GM18873 (cell line): Measurements from ENCODE around the gene COQ8A.

ENCODE experiments used
- ATAC-seq: cut with Tn5 transposase; IDR thresholded peaks from one replicate; pipeline ENCODE4 v1.9.1; 2021; ENCODE audit warnings: mild to moderate bottlenecking, moderate library complexity, moderate number of reproducible peaks; ENCODE audit not compliant: unreplicated experiment, low FRiP score

Gene COQ8A

DNA sequence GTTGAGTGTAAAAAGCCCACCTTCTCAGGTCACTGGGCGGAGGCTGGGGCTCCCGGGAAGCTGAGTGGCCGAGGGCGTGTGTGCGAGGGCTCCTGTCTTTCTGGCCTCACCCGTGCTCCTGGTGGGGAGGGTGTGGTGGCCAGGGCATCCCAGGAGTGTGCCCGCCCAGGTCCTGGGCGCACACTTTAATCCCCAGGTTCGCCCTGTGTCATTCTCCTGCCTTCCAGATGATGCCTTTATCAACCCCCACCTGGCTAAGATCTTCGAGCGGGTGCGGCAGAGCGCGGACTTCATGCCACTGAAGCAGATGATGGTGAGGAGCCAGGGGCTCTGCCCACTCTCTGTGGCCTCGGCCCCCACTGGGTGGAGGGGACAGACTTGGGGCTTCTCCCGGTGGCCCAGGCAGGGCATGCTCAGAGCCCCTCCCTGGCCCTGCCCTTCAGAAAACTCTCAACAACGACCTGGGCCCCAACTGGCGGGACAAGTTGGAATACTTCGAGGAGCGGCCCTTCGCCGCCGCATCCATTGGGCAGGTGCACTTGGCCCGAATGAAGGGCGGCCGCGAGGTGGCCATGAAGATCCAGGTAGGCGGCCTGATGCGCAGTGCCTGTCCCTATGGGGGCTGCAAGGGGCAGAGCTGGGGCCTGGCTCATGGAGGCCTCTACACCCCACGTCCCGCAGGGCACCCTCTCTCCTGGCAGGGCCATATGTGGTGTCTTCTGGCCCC is 42.5 kb downstream of the COQ8A start:
- ATAC-seq = no peak

DNA sequence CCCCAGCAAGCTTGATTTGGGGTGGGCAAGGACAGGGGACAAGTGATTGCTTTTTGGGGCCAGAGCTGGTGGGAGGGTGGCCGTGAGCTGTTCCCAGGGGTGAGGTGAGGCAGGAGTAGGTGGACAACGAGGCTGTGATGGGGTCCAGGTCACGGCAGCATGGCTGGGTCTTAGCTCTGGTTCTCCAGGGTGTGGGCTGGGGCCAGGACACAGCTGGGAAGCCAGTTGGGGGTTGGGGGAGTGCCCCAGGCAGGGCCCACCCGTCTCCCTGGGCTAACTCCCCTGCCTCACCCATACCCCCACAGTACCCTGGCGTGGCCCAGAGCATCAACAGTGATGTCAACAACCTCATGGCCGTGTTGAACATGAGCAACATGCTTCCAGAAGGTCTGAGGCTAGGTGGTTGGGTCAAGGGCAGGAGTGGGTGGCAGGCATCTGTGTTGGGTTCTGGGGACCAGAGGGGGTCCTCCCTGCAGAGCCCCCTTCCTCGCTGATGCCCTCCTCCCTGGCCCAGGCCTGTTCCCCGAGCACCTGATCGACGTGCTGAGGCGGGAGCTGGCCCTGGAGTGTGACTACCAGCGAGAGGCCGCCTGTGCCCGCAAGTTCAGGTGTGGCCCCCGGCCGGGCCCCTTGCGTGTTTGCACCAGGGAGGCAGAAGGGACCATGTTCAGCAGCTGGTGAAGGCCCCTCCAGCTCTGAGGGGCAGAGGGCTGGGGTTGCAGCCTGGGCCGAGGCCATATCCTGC is 43.3 kb downstream of the COQ8A start:
- ATAC-seq = no peak

DNA sequence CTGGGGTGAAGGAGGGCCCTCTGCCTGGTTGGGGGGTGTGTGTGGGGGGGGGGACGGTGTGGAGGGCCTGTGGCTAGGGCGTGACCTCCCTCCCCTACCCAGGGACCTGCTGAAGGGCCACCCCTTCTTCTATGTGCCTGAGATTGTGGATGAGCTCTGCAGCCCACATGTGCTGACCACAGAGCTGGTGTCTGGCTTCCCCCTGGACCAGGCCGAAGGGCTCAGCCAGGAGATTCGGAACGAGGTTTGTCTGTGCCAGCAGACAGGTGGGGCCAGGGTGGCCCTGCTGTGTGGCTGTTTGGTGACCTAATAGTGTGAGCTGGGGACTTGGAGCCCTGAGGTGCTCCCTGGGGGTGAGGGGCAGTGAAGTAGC is 43.9 kb downstream of the COQ8A start:
- no peak for ATAC-seq

DNA sequence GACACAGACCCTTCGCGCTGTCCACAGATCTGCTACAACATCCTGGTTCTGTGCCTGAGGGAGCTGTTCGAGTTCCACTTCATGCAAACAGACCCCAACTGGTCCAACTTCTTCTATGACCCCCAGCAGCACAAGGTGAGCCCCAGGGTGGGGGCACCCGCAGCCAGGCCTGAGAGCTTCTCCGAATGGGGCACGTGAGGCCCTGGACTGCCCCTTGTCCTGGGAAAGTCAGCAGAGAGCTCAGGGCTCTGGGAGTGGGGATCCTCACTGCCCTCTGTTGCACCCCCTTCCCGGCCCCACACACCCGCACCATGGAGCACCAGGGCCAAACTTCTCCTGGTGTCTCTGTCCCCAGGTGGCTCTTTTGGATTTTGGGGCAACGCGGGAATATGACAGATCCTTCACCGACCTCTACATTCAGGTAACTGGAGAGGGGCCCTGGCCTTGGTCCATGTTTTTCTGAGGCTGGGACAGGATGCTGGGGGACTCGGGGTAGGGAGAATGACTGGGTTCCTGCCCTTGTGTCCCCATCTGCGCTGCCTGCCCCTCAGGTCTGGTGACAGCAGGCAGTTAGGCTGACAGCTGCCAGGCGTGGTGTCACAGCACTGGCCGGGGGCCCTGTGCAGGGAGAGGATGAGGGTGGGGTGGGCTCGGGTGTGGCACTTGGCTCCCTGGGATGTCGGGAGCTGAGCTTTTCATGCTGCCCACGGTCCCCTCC is 44.6 kb downstream of the COQ8A start:
- ATAC-seq = no peak

DNA sequence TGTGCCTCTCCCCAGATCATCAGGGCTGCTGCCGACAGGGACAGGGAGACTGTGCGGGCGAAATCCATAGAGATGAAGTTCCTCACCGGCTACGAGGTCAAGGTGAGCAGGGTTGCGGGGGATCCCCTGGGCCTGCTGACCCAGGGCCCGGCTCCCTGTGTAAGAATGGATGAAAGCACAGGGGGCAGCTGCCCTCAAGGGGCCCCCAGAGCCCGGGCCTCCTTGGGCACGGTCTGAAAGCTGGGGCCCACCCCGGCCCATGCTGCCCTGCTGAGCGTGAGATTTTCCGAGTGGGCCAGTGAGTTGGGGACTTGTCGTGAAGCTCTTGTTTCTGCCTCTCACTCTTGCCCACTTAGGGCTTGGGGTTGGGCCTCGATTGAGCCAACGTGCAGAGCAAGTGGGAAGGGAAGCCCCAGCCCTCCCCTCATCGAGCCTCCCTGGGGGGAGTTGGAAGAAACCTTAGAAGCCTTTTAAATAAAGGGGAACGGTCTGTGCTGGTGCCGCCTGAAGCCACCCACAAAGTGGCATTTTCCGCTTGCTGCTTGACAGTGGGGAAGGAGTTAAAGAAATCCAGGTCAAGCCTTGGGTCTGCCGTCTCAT is 45.2 kb downstream of the COQ8A start:
- no peak for ATAC-seq

DNA sequence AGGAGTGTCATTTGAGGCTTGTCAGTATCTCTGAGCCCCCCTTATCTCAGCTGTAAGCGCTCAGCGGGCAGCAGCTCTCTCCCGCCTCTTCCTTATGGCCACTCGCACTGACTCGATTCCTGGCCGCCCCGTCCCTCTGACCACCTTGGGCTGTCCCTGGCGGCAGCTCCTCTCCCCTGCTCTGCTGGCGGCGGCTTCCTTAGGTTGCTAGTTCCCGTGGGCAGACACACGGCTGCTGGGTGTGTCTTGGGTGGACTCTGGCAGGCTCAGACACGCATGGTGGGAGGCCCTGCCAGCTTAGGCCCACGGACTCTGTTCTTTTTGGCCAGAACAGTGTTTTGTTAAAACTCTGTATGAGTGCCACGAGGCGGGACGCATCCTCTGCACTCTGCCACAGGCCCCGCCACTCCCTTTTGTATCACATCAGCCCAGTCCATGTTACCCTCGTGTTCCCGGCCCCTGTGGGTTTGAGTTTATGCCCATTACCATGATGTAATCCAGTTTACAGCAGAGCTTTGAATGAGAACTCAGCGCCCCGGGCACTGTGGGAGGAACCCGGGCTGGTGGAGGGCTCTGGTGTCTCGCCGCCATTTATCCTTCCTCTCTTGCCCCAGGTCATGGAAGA is 45.9 kb downstream of the COQ8A start:
- no peak for ATAC-seq

DNA sequence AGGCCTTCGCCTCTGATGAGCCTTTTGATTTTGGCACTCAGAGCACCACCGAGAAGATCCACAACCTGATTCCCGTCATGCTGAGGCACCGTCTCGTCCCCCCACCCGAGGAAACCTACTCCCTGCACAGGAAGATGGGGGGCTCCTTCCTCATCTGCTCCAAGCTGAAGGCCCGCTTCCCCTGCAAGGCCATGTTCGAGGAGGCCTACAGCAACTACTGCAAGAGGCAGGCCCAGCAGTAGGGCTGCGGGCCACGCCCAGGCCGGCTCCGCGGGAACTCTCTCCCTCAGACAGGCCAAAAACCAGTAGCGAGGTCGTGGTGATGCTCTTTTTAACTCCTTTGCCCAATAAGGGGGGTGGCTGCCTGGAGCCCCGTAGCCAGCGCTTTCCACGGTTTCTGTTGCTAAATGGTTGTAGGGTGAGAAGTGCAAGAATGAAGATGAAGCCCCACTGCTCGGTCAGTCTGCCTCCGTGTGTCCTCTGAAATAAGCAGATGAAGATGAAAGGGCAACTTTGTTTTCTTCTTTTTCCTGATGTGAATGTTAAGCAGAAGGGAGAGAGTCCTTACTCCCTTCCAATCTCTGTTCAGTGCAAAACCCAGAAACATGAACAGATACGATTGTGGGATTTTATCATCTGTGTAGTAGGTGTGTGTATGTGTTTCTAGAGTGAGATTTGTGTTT is 46.5 kb downstream of the COQ8A start:
- no peak for ATAC-seq

DNA sequence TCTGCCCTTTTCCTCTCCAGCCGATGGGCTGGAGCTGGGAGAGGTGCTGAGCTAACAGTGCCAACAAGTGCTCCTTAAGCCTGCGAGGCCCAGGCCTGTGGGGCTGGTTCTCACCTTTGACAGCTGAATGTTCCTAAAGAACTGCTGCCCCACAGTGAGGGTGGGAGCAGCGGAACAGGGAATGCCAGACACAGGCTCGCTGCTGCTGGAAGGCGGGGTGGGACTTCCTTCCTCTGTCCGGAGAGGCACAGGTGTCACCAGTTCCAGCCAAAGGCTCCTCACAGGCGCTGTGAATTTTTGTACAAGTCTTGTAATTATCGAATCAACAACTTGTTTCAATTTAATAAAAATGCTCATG is 47.1 kb downstream of the COQ8A start:
- ATAC-seq = no peak

DNA sequence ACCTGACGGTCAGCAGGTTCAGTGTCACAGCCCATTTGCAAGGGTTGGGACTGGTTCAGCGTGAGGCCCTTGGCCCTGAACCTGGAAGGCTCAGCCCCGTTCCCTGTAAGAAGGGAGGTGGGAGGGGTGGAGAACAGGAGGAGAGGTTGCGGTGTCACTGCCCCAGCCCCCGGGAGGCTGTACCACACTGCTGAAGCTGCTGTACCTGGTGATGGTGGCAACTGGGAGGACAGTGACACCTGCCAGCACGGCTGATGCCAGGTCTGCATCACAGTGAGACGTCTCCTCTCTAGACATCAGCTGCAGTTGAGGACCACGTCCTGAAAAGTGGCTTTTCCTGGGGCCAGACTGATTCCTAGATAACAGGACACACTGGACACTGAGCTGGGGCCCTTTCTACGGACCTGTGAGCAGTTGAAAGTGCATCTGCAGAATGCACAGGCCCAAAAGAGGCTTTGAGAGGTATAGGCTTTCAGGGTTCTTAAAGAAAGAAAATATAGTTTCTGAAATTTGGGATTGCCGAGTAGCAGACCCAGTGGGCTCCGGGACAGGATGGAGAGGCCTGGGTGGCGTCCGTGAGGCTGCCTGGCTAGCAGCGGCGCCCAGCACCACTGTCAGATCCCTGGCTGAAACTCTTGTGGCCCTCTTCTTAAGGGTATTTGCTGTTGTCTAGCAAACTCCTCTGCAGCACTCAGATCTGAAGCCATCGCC is 47.7 kb downstream of the COQ8A start:
- ATAC-seq = no peak

DNA sequence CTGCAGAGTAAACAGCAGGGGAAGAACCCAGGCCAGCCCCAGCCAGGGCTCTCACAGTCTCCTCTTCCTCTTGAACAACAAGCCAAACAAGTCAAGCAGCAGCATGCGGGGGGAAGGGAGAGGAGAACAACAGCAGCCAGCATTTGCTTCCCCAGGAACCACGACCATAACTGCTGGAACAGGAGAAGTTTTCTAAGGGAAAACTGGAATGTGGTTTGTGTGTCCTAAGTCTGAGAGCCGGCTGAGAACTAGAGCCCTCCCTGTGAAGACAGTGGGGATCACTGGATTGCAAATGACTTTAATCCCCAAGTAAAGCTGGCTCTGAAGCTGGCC is 48.2 kb downstream of the COQ8A start:
- ATAC-seq = no peak

DNA sequence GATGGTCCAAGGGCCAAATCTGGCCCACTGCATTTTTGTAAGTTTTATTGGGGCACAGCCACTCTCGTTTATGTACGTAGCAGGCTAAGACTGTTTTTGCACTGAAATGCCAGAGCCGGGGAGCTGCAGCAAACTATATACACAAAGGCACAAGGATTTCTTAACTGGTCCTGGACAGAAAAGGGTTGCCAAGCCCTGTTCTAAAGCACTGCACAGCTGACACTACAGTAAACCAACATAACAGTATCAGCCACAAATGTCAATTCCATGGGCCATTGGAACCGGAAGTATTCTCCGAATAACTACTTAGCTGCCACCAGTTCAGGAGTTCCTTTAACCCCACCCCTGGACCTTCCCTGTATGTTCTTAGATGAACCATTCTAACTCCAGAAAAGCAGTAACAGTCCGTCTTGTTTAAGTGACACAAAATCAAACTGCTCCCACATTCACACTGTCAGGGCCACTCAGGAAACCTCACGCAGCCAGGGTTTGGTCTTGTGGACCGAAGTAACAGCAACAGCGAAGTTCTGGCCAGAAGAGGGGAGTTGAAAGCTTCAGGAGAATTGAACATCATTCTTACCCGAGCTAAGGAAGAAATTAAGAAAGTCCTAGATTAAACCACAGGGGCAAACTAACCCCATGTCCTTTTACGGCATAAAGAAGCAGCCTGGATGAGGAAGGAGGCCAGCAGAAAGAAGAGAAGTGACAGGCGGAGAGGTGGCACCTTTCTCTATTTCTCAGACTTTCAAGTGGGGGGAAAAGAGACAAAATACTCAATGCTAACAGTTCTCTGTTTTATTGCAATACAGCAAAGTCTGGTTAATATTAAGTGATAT is 49.2 kb downstream of the COQ8A start:
- ATAC-seq = no peak

DNA sequence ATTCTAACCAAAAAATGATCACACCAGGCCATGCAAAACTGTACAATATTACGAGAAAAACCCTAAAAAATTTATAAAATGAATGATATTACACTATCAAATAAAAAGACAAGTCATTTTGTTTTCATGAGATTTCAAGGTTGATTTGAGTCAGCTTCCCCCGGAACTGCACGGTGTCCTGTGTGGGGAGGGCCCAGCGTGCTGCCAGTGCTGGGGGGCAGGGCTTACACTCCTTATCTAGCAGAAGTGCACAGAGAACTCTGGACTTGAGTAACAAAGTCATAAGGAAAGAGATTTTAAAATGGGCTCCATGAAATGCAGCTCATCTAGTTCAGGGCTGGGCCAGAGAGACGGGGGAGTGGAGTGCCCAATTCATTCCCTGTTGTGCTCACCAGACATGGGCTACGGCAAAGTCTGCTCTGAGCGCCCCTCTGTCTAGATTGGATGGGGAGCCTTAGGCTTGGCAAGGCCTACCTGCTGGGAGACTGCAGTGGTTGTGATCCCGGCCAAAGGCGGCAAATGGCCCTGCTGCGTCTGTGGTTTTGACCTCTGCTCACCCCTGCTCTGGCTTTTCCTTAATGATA is 50.1 kb downstream of the COQ8A start:
- ATAC-seq = no peak

DNA sequence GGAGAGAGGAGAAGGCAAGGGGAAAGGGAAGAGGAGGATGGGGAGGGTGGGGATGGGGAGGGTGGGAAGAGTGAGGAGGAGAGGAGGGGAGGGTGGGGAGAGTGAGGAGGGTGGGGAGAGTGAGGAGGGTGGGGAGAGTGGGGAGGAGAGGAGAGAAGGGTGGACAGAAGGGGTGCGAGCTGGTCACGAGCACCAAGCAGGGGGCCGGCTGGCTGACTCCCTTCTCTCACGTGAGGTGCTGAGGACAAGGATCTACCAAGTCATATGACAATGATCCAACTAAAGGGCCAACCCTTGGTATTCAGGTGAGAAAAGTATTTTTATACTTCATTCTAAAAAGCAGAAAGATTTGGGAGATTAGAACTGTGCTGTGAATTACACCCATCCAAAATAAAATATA is 51.8 kb downstream of the COQ8A start:
- no peak for ATAC-seq

DNA sequence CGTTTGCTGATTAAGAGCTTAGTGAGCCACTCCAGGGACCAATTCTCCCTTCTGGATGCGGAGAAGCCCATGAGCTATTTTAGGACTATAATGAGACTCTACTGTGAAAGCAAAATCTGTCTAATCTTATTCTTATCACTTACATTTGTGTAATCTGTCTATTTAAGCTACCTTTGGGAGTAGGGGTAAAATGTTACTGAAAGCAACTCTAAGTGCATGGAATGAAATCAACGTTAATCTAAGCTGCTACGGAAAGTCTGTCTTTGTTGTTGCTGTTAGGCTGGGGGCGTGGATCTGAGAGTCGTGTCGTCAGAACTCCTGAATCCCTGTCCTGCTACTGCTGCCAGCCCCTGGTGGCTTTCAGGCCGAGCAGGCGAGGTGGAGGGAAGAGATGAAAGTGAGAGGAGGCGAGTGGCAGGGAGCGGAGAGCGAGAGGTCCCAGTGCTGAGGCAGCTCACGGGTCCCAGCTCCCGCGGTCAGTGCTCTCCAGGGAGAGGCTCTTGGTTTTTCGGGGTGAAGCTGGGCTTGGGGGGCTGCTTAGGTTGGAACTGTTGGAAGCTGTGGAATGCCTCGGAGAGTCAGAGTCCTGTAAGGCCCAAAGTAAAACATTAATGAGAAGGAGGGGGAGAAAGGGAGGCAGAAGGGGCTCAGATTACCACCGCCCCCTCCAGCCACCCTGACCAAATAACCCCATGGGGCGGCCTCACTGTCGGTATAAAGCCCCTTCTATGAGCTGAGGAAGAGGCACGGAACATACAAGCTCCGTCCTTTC is 53.9 kb downstream of the COQ8A start:
- ATAC-seq = no peak

DNA sequence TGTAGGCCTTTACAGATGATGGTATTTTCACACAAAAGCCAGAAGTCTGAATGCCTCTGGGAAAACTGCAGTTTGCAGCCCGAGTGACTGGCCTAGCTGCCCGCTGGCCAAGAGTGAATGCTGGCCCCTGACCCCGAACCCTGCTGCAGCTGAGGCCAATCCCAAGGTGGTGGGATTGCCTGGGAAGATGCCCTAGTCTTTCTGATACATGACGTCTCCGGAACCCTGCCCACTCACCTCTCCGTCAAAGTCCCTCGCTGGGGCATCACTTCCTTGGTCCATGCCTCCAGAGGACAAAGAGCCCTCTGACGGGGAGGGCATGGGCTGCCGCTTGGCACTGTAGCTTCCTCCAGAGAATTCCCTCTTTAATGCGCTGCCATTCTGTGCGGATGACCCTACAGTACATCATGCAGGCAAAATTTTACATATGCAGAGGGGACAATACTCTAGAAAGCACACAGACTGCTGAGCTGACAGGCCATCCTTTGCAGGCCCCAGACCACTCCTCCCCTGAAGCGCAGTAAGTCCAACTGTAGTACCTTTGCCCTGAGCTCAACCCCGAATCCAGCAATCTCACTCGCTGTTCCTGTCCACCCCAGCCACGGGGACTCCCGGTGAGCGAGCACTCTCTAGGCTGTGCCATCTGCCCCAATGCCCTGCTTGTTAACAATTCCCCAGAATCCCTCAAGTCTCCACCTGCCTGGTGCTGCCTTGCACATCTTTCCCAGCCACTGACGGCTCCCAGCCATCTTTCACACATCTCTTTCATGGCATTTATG is 54.7 kb downstream of the COQ8A start:
- peak; percentile 3 for ATAC-seq

DNA sequence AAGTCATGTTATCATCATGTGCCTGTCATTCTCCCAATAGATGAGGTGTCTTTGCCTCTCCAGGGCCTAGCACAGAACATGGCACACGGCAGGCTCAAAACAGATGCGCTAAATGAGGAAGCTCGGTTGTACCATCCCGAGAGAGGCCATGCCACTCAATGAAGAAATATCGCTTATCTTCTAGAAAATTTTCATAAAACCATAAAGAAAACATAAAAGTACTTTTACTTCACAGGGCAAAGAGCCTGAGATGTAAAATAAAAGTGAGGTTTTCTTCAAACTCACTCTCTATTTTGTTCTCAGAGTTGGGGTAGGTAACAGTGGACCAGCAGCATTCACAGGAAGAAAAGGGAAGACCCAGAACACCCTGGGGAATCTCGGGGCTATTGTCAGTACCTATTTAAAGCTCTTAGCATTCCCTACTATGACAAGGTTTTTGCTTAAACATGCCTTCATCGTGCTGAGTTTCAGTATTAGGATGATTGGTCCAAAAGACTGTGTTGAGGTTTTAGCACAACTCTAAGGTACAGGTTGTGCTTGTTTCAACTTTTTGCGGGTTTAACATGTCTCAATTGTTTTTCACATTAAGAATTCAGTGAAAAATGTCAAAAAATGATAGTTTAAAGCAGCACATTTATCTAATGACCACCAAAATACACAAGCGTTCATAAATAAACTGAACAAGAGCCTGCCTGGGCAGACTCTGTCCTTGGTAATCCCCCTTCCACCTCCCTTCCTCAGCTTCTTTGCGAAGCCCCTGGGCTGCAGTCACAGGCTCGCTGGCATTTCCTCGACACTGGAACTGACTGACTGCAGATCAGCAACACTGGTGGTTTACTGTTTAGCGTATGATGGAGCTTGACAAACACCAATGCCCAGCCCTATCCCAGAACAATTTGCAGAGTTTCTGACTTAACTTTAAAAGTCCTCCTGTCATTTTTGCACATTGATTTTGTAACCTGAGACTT is 55.6 kb downstream of the COQ8A start:
- ATAC-seq = peak; percentile 97
